K562 (cell line): ENCODE measurements around the gene ARL4D. TPM values are rescaled to one million over a fixed set of nuclear protein-coding genes. Genes with fewer than 3 reads are reported as not detected.

Source experiments
- ATAC-seq: fragments of 200-7000 bp; cut with Tn5 transposase; 3 replicates; pipeline ENCODE4 v1.9.1; 2020; ENCODE audit warnings: moderate library complexity
- BruUV-seq: library from RNA; stranded (reverse); fragments of 400-500 nt; replicated peaks from 2 replicates; lab custom pipeline; 2021; lab: Mats Ljungman, UMichigan
- CTCF ChIA-PET: fragments of 300-600 bp; formaldehyde crosslinking; extraction: SDS; loops from one replicate; lab custom pipeline; 2021; ENCODE audit warnings: low intra/inter-chr PET ratio; lab: Yijun Ruan, JAX
- POLR2A ChIA-PET: fragments of 300-600, 350-650 bp; sonication (Branson Sonifier 250); formaldehyde crosslinking; extraction: SDS; loops from one replicate; lab custom pipeline; 2021; ENCODE audit warnings: antibody characterized with exemption, inconsistent platforms; lab: Yijun Ruan, JAX
- DNase-seq, 4 experiments: peaks; one replicate each; pipeline versions ENCODE4 v3.0.0 to v3.0.0-alpha.2; 2011 to 2018; ENCODE audit warnings: low spot score in 3 of 4, mixed read lengths in 3 of 4; ENCODE audit errors: extremely low read depth in 1 of 4
- FAIRE-seq: peaks from 2 replicates; lab custom pipeline; 2011; peaks lifted over from hg19 to GRCh38; lab: Jason Lieb, UNC
- H2AFZ ChIP-seq: 2 replicates; pipeline ENCODE4 v1.6.0; 2011; ENCODE audit warnings: low read depth, low read length, control low read depth, inconsistent platforms
- H3K27ac ChIP-seq: fragments of 200-600 bp; 3 replicates; pipeline ENCODE4 v1.8.0; 2011; ENCODE audit warnings: low read depth, mild to moderate bottlenecking, control low read depth, inconsistent platforms, low read length, moderate library complexity, mixed read lengths; ENCODE audit errors: extremely low read depth
- H3K27me3 ChIP-seq, 2 experiments: fragments of 300-600 bp in 1 of 2; 2 replicates in 1 of 2; 3 replicates in 1 of 2; pipeline versions ENCODE4 v1.6.0 to v1.8.0; 2011; ENCODE audit warnings: inconsistent platforms in 2 of 2, low read length in 2 of 2, mild to moderate bottlenecking in 1 of 2, mixed read lengths in 1 of 2, moderate library complexity in 1 of 2; ENCODE audit not compliant: control insufficient read depth in 2 of 2, insufficient read depth in 2 of 2
- H3K36me3 ChIP-seq: fragments of 300-600 bp; 3 replicates; pipeline ENCODE4 v1.8.0; 2011; ENCODE audit warnings: mild to moderate bottlenecking, low read length, inconsistent platforms; ENCODE audit not compliant: control insufficient read depth, insufficient read depth
- H3K4me1 ChIP-seq, 2 experiments: fragments of 200-600 bp in 1 of 2; replicated peaks in 1 of 2; 2 replicates in 1 of 2; 3 replicates in 1 of 2; pipeline versions ENCODE4 v1.5.1 to v1.8.0; 2011; ENCODE audit warnings: inconsistent platforms in 2 of 2, low read length in 2 of 2, mild to moderate bottlenecking in 1 of 2, mixed read lengths in 1 of 2, moderate library complexity in 1 of 2; ENCODE audit not compliant: control insufficient read depth in 2 of 2, insufficient read depth in 2 of 2
- H3K4me2 ChIP-seq: 2 replicates; pipeline ENCODE4 v1.6.1; 2011; ENCODE audit warnings: low read length, control low read depth, inconsistent platforms, mixed read lengths; ENCODE audit not compliant: insufficient read depth
- H3K4me3 ChIP-seq: fragments of 200-600 bp; sonication (generic), shearing (Covaris generic); 2 replicates; pipeline ENCODE4 v1.5.1; 2016; ENCODE audit warnings: control low read depth, inconsistent platforms
- H3K79me2 ChIP-seq: fragments of 200-600 bp; 3 replicates; pipeline ENCODE4 v1.8.0; 2011; ENCODE audit warnings: low read length, inconsistent platforms; ENCODE audit not compliant: control insufficient read depth, insufficient read depth
- H3K9ac ChIP-seq, 2 experiments: 2 replicates each; pipeline versions ENCODE4 v1.6.0 to v1.6.1; 2011; ENCODE audit warnings: low read depth in 2 of 2, low read length in 2 of 2, control low read depth in 1 of 2, inconsistent platforms in 1 of 2, mild to moderate bottlenecking in 1 of 2, mixed read lengths in 1 of 2; ENCODE audit not compliant: insufficient read depth in 1 of 2
- H3K9me1 ChIP-seq: one replicate; pipeline ENCODE4 v1.6.0; 2011; ENCODE audit warnings: inconsistent platforms, mild to moderate bottlenecking, low read length, moderate library complexity; ENCODE audit not compliant: control insufficient read depth, insufficient read depth
- H3K9me3 ChIP-seq: replicated peaks from 2 replicates; pipeline ENCODE4 v1.5.1; 2011; ENCODE audit warnings: low read depth, low read length, inconsistent platforms; ENCODE audit not compliant: control insufficient read depth, insufficient read depth
- H4K20me1 ChIP-seq: replicated peaks from 2 replicates; pipeline ENCODE4 v1.6.1; 2011; ENCODE audit warnings: low read length, inconsistent platforms, mixed read lengths; ENCODE audit not compliant: control insufficient read depth, insufficient read depth
- CHD7 ChIP-seq: fragments of 200-600 bp; sonication (generic); IDR thresholded peaks from one replicate; pipeline ENCODE4 v1.6.1; 2012; ENCODE audit warnings: mild to moderate bottlenecking, low read depth, low read length, inconsistent platforms
- ESRRA ChIP-seq: fragments of 450-650 bp; IDR thresholded peaks from 2 replicates; pipeline ENCODE4 v1.6.1; 2014; ENCODE audit warnings: low read depth, mild to moderate bottlenecking, moderate library complexity, borderline replicate concordance
- HDAC3 ChIP-seq: fragments of 450-650 bp; IDR thresholded peaks from 2 replicates; pipeline ENCODE4 v1.6.1; 2018; ENCODE audit warnings: borderline replicate concordance, mild to moderate bottlenecking, moderate library complexity; ENCODE audit not compliant: partially characterized antibody
- HMG20B ChIP-seq: fragments of 250-450 bp; sonication (Bioruptor Pico); IDR thresholded peaks from 2 replicates; pipeline ENCODE4 v1.5.0; 2021; ENCODE audit warnings: mild to moderate bottlenecking
- KHSRP ChIP-seq: fragments of 450-650 bp; IDR thresholded peaks from 2 replicates; pipeline ENCODE4 v1.6.1; 2017
- KLF1 ChIP-seq: fragments of 450-650 bp; IDR thresholded peaks from 2 replicates; pipeline ENCODE4 v1.6.1; 2016; ENCODE audit warnings: missing genetic modification characterization, missing compliant biosample characterization
- MYBL2 ChIP-seq, 2 experiments: fragments of 450-650 bp in 1 of 2; sonication (generic) in 1 of 2; formaldehyde crosslinking in 1 of 2; IDR thresholded peaks; 2 replicates each; pipeline versions ENCODE4 v1.6.1 to v1.8.1; 2017 to 2022; ENCODE audit warnings: borderline replicate concordance in 1 of 2, inconsistent platforms in 1 of 2, low read depth in 1 of 2, mild to moderate bottlenecking in 1 of 2, missing genetic modification reagents in 1 of 2, moderate library complexity in 1 of 2
- NR4A1 ChIP-seq, 2 experiments: fragments of 250-450 bp in 1 of 2; fragments of 450-650 bp in 1 of 2; sonication (Bioruptor Pico) in 1 of 2; IDR thresholded peaks; 2 replicates each; pipeline versions ENCODE4 v1.4.0 to v1.6.1; 2016 to 2020; ENCODE audit warnings: mild to moderate bottlenecking in 2 of 2, missing compliant biosample characterization in 1 of 2, missing genetic modification characterization in 1 of 2, moderate library complexity in 1 of 2
- SAFB2 ChIP-seq: fragments of 200-400 bp; formaldehyde crosslinking; IDR thresholded peaks from 2 replicates; pipeline ENCODE4 v1.6.1; 2018; ENCODE audit warnings: borderline replicate concordance, low read length, low read depth, moderate library complexity; ENCODE audit not compliant: severe bottlenecking
- SNIP1 ChIP-seq: fragments of 450-650 bp; IDR thresholded peaks from 2 replicates; pipeline ENCODE4 v1.7.1; 2017; ENCODE audit warnings: low read depth, mild to moderate bottlenecking
- WGBS: fragments of 100-300 bp; shearing (Covaris generic); methylation state at CpG from one replicate; pipeline ENCODE4 v1.1.6; 2016; ENCODE audit warnings: low coverage, mixed read lengths; ENCODE audit not compliant: insufficient coverage; ENCODE audit errors: missing lambda C conversion rate; 5-methylcytosine and 5-hydroxymethylcytosine counted together
- in situ Hi-C: fragments of 300-500 bp; cut with MboI; formaldehyde crosslinking; loops from 4 replicates; pipeline ENCODE4 v1.15.0; 2018; ENCODE audit warnings: inconsistent platforms, mixed read lengths
- intact Hi-C: fragments of 100-400 bp; cut with micrococcal nuclease; formaldehyde crosslinking; loops from 2 replicates; pipeline ENCODE4 v1.14.2; 2022
- polyA plus RNA-seq, 8 experiments: library from polyadenylated mRNA; depleted of rRNA in 4 of 8; stranded (reverse) in 5 of 8; unstranded in 3 of 8; fragments of >200 nt; fragmentation: Nextera tagmentation in 2 of 8; fragmentation: Illumina TruSeq in 1 of 8; extraction: Ambion mirVana in 2 of 8; extraction: Trizol in 1 of 8; gene quantifications; 2 replicates each; pipeline versions ENCODE4 v1.2.1 to v1.2.3, GENCODE V29; 2011 to 2014; ENCODE audit warnings: inconsistent platforms in 1 of 8, missing spikeins in 1 of 8
- total RNA-seq, 7 experiments: library from RNA; depleted of rRNA in 6 of 7; stranded (reverse); fragments of >200 nt in 6 of 7; fragmentation: Illumina TruSeq in 2 of 7; extraction: Trizol in 2 of 7; gene quantifications; 2 replicates each; pipeline versions ENCODE4 v1.2.1 to v1.2.3, GENCODE V29; 2011 to 2021; ENCODE audit warnings: low replicate concordance in 1 of 7

The ARL4D gene
- total and polyA plus RNA-seq, 9 of the 15 experiments (the other 6 are each of a cell fraction or from before 2014, with no cell fraction given) = 0.07 to 0.53 (median 0.28) TPM; not detected in 1

GRCh38 chr17:43449470-43450248, 50.9 kb downstream of the ARL4D start:
- DNase-seq = no peak
- no peaks in the 10 kb centered on the region for H3K9me1 ChIP-seq
- H3K9me3 ChIP-seq = no peaks in the 10 kb centered on the region
- intact Hi-C loops = no loop called here
- in situ Hi-C loops = no loop called here
- ChIA-PET POLR2A (no interaction called here), CTCF (no interaction called here)
- no peak overlapping the region for H3K4me3 ChIP-seq
- H3K79me2 ChIP-seq = no peaks in the 10 kb centered on the region
- no peak overlapping the region for H2AFZ ChIP-seq
- H3K36me3 ChIP-seq = no peaks in the 10 kb centered on the region
- H3K4me2 ChIP-seq = no peak overlapping the region
- no peak overlapping the region for H3K9ac ChIP-seq
- no peak for ATAC-seq
- H3K27ac ChIP-seq = no peak overlapping the region
- no peaks in the 10 kb centered on the region for H4K20me1 ChIP-seq
- peaks cover 5 to 20% of the 10 kb centered on the region in 2 experiments; a peak in 4 of 5 replicates for H3K27me3 ChIP-seq
- no peaks in the 10 kb centered on the region for H3K4me1 ChIP-seq
- no peak for FAIRE-seq
- 0% methylated on average over 8 of the region's 8 CpGs for WGBS
- no TSS peak for BruUV-seq
- TF ChIP-seq HMG20B (CRISPR knock-in tag) (no peak), SNIP1 (no peak), MYBL2 (IDR thresholded peaks at IDR 0.05; ENCODE audit: low read depth) (no peak), MYBL2 (CRISPR knock-in tag; IDR thresholded peaks at IDR 0.05; ENCODE audit: borderline replicate concordance) (no peak), KHSRP (no peak), KLF1 (tag) (no peak), NR4A1 (CRISPR knock-in tag; IDR thresholded peaks at IDR 0.05) (no peak), NR4A1 (tag; IDR thresholded peaks at IDR 0.05) (no peak), SAFB2 (no peak), CHD7 (no peak), HDAC3 (no peak), ESRRA (no peak)
